ENCODE measurements around the gene RCOR2.

- TF ChIP-seq, protein P1, sequence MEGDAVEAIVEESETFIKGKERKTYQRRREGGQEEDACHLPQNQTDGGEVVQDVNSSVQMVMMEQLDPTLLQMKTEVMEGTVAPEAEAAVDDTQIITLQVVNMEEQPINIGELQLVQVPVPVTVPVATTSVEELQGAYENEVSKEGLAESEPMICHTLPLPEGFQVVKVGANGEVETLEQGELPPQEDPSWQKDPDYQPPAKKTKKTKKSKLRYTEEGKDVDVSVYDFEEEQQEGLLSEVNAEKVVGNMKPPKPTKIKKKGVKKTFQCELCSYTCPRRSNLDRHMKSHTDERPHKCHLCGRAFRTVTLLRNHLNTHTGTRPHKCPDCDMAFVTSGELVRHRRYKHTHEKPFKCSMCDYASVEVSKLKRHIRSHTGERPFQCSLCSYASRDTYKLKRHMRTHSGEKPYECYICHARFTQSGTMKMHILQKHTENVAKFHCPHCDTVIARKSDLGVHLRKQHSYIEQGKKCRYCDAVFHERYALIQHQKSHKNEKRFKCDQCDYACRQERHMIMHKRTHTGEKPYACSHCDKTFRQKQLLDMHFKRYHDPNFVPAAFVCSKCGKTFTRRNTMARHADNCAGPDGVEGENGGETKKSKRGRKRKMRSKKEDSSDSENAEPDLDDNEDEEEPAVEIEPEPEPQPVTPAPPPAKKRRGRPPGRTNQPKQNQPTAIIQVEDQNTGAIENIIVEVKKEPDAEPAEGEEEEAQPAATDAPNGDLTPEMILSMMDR (IDR thresholded peaks at IDR 0.05) = no peak
- TF ChIP-seq POLR2A (IDR thresholded peaks at IDR 0.05) = no peak
Measured at GRCh38 chr11:63929616-63930015, 12.7 kb upstream of the RCOR2 start.
